ENCODE results near the gene ACSF2. TPM values are rescaled to one million over a fixed set of nuclear protein-coding genes. Genes with fewer than 3 reads are reported as not detected.

ACSF2 gene
- total RNA-seq, 1 experiment from 2014 or later: 161 TPM

DNA sequence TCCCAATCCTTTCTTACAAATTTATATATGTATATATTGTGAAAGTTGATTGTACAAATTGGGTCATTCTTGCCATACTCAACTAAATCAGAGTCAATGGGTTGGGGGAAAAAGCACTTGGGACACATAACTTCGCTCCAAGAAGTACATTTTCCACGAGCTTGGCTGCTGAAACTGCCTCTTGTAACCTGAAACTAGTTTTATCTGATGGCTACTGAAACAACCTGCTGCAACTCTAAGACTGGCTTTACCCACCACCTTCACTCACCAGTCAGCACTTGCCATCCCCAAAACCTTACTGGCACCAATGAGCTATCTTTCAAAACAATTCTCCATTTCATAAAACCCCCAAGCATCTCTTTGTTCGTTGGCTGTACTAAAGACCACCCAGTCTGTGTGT, 67.7 kb downstream of the ACSF2 start:
- Histone ChIP-seq H3K4me3 (ENCODE audit: low read depth, low read length) (no peak overlapping the region), H3K36me3 (ENCODE audit: control insufficient read depth, insufficient read depth, low read length) (no peaks in the 10 kb centered on the region), H3K27me3 (replicated peaks; ENCODE audit: control insufficient read depth, insufficient read depth, low read length) (no peaks in the 10 kb centered on the region), H3K9me3 (no peaks in the 10 kb centered on the region), H3K4me1 (peaks cover 8% of the 10 kb centered on the region)
- no TSS peak for BruUV-seq (replicated peaks)
- H3K4me1 Mint-ChIP-seq (ENCODE audit: low read depth, unreplicated experiment): peaks cover 8% of the 10 kb centered on the region
- CTCF ChIA-PET: interaction anchor here (1.5 to 2.1 kb wide), 4 partner anchors 8 to 14 kb away, joined by 6 to 7 read pairs (median 6); no protein-coding TSS in a partner anchor
- POLR2A ChIA-PET: interaction anchor here (0.6 kb wide), 1 partner anchor 222 kb away, joined by 3 read pairs; no protein-coding TSS in a partner anchor
- H3K36me3 Mint-ChIP-seq (ENCODE audit: insufficient read depth, unreplicated experiment): no peaks in the 10 kb centered on the region
- H3K9me3 Mint-ChIP-seq (ENCODE audit: unreplicated experiment): no peaks in the 10 kb centered on the region
- no peak overlapping the region for H3K27ac Mint-ChIP-seq (ENCODE audit: unreplicated experiment)
- intact Hi-C loops (cut with micrococcal nuclease; ENCODE audit: unreplicated experiment): no loop called here
- H3K27me3 Mint-ChIP-seq (ENCODE audit: insufficient read depth, unreplicated experiment): no peaks in the 10 kb centered on the region
- H3K4me3 Mint-ChIP-seq (ENCODE audit: unreplicated experiment): no peak overlapping the region
- TF ChIP-seq, protein P1, sequence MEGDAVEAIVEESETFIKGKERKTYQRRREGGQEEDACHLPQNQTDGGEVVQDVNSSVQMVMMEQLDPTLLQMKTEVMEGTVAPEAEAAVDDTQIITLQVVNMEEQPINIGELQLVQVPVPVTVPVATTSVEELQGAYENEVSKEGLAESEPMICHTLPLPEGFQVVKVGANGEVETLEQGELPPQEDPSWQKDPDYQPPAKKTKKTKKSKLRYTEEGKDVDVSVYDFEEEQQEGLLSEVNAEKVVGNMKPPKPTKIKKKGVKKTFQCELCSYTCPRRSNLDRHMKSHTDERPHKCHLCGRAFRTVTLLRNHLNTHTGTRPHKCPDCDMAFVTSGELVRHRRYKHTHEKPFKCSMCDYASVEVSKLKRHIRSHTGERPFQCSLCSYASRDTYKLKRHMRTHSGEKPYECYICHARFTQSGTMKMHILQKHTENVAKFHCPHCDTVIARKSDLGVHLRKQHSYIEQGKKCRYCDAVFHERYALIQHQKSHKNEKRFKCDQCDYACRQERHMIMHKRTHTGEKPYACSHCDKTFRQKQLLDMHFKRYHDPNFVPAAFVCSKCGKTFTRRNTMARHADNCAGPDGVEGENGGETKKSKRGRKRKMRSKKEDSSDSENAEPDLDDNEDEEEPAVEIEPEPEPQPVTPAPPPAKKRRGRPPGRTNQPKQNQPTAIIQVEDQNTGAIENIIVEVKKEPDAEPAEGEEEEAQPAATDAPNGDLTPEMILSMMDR (IDR thresholded peaks at IDR 0.05; ENCODE audit: insufficient read depth in 1 of 2, low read depth in 1 of 2, low read length in 1 of 2, severe bottlenecking in 1 of 2, unreplicated experiment in 1 of 2): no peak
- DNase-seq: no peak

DNA sequence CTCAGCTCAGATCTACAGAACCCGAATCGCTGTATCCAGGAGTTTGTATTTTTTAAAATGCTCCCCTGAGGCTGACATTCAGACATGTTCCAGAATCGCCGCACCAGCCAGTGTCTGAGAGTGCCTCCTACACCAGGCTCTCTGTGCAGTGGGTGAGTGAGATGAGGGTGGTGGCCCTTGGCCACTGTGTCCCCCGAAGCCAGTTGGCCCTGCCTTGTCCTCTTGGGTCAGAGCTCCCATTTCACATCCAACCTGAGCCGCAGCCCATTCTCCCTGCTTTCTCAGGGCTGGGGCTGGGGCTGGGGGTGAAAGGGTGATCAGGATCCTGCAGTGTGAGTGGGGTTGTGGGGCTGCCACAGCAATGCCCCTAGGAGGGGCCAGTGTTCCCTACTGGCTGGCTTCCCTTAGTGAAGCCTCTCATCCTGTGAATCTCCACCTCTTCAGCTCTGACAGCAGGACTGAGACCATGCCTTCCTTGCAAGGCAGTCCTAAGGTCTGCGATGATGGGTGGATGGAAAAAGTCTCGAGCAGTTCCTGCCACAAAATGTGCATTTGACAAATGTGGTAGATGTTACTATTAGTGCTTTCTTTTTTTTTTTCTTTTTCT, 69.3 kb downstream of the ACSF2 start:
- no peaks in the 10 kb centered on the region for H3K36me3 Mint-ChIP-seq (ENCODE audit: insufficient read depth, unreplicated experiment)

DNA sequence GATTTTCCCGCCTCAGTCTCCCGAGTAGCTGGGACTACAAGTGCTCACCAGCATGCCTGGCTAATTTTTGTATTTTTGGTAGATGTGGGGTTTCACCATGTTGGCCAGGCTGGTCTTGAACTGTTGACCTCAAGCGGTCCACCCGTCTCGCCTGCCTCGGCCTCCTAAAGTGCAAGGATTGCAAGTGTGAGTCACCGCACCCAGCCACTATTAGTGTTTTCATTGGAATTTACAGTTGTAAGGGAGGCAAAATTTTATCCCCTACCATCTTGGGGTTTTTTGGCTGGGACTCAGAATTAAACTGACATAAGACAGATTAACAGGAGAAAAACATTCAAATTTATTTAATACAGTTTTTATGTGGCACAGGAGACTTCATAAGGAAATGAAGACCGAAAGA, 69.9 kb downstream of the ACSF2 start:
- TF ChIP-seq, protein P1 (IDR thresholded peaks at IDR 0.05; ENCODE audit: insufficient read depth in 1 of 2, low read depth in 1 of 2, low read length in 1 of 2, severe bottlenecking in 1 of 2, unreplicated experiment in 1 of 2): no peak
- H3K4me3 ChIP-seq (ENCODE audit: low read depth, low read length): no peak overlapping the region
- H3K9me3 Mint-ChIP-seq (ENCODE audit: unreplicated experiment): no peaks in the 10 kb centered on the region
- H3K9me3 ChIP-seq: no peaks in the 10 kb centered on the region
- no peaks in the 10 kb centered on the region for H3K36me3 Mint-ChIP-seq (ENCODE audit: insufficient read depth, unreplicated experiment)
- no peaks in the 10 kb centered on the region for H3K27me3 ChIP-seq (replicated peaks; ENCODE audit: control insufficient read depth, insufficient read depth, low read length)
- intact Hi-C loops (cut with micrococcal nuclease; ENCODE audit: unreplicated experiment): no loop called here
- H3K36me3 ChIP-seq (ENCODE audit: control insufficient read depth, insufficient read depth, low read length): no peaks in the 10 kb centered on the region
- H3K27ac Mint-ChIP-seq (ENCODE audit: unreplicated experiment): no peak overlapping the region
- no peak overlapping the region for H3K4me3 Mint-ChIP-seq (ENCODE audit: unreplicated experiment)
- POLR2A ChIA-PET: interaction anchor here (0.7 kb wide), 1 partner anchor 116 kb away, joined by 7 read pairs; no protein-coding TSS in a partner anchor
- peaks cover 8% of the 10 kb centered on the region for H3K4me1 Mint-ChIP-seq (ENCODE audit: low read depth, unreplicated experiment)
- peaks cover 8% of the 10 kb centered on the region for H3K4me1 ChIP-seq
- H3K27me3 Mint-ChIP-seq (ENCODE audit: insufficient read depth, unreplicated experiment): no peaks in the 10 kb centered on the region
- CTCF ChIA-PET: interaction anchor here (0.6 to 0.7 kb wide), 2 partner anchors 98 to 99 kb away, joined by 3 to 4 read pairs; partner anchors contain the start of gene LRRC59
- no peak for DNase-seq
- BruUV-seq (replicated peaks): no TSS peak

More for the DNA sequence above, 69.3 kb downstream of the ACSF2 start:
- Histone ChIP-seq H3K4me3 (ENCODE audit: low read depth, low read length) (no peak overlapping the region), H3K9me3 (no peaks in the 10 kb centered on the region), H3K27me3 (replicated peaks; ENCODE audit: control insufficient read depth, insufficient read depth, low read length) (no peaks in the 10 kb centered on the region), H3K36me3 (ENCODE audit: control insufficient read depth, insufficient read depth, low read length) (no peaks in the 10 kb centered on the region), H3K4me1 (peaks cover 8% of the 10 kb centered on the region)
- intact Hi-C loops (cut with micrococcal nuclease; ENCODE audit: unreplicated experiment): no loop called here
- H3K27me3 Mint-ChIP-seq (ENCODE audit: insufficient read depth, unreplicated experiment): no peaks in the 10 kb centered on the region
- ChIA-PET POLR2A (interaction anchor here (0.7 kb wide), 1 partner anchor 115 kb away, joined by 7 read pairs; no protein-coding TSS in a partner anchor), CTCF (interaction anchor here (0.6 to 2.1 kb wide), 5 partner anchors 16 to 288 kb away, joined by 3 to 16 read pairs (median 6); partner anchors contain the start of gene LRRC59)
- peaks cover 8% of the 10 kb centered on the region for H3K4me1 Mint-ChIP-seq (ENCODE audit: low read depth, unreplicated experiment)
- no peak overlapping the region for H3K27ac Mint-ChIP-seq (ENCODE audit: unreplicated experiment)
- no TSS peak for BruUV-seq (replicated peaks)
- no peaks in the 10 kb centered on the region for H3K9me3 Mint-ChIP-seq (ENCODE audit: unreplicated experiment)
- TF ChIP-seq, protein P1 (IDR thresholded peaks at IDR 0.05; ENCODE audit: insufficient read depth in 1 of 2, low read depth in 1 of 2, low read length in 1 of 2, severe bottlenecking in 1 of 2, unreplicated experiment in 1 of 2): peak in 1 of 2 experiments; percentile 5
- DNase-seq: no peak
- H3K4me3 Mint-ChIP-seq (ENCODE audit: unreplicated experiment): no peak overlapping the region
